H1 (cell line): Measurements from ENCODE around the gene RGS5. TPM values are rescaled to one million over a fixed set of nuclear protein-coding genes. Genes with fewer than 3 reads are reported as not detected.

Experiments
- CTCF ChIA-PET: fragments of 300-600 bp; sonication (Branson Sonifier 250); formaldehyde crosslinking; loops from one replicate; lab custom pipeline; 2021; ENCODE audit not compliant: partially characterized antibody; lab: Charles Lee
- POLR2A ChIA-PET: fragments of 300-600 bp; sonication (Branson Sonifier 250); formaldehyde crosslinking; loops from one replicate; lab custom pipeline; 2021; ENCODE audit warnings: inconsistent platforms; ENCODE audit not compliant: partially characterized antibody; lab: Charles Lee
- DNase-seq, 2 experiments: peaks; one replicate each; pipeline versions ENCODE4 v3.0.0 to v3.0.0-alpha.2; 2010 to 2022; ENCODE audit warnings: low spot score in 2 of 2, low read depth in 1 of 2, mixed read lengths in 1 of 2
- FAIRE-seq: peaks from 2 replicates; lab custom pipeline; 2011; peaks lifted over from hg19 to GRCh38; lab: Jason Lieb, UNC
- H2AFZ ChIP-seq: 2 replicates; pipeline ENCODE4 v1.8.1; 2012; ENCODE audit warnings: low read length, inconsistent platforms
- H2AK5ac ChIP-seq: 2 replicates; pipeline ENCODE4 v1.6.1; 2013; ENCODE audit warnings: low read depth, low read length
- H2BK120ac ChIP-seq: replicated peaks from 2 replicates; pipeline ENCODE3; 2013; ENCODE audit warnings: low read depth, low read length, inconsistent platforms
- H2BK12ac ChIP-seq: 2 replicates; pipeline ENCODE4 v1.6.1; 2013; ENCODE audit warnings: low read depth, low read length
- H2BK15ac ChIP-seq: 2 replicates; pipeline ENCODE4 v1.6.1; 2013; ENCODE audit warnings: low read length
- H2BK20ac ChIP-seq: 2 replicates; pipeline ENCODE4 v1.6.1; 2013; ENCODE audit warnings: low read length
- H2BK5ac ChIP-seq: 2 replicates; pipeline ENCODE4 v1.6.1; 2013; ENCODE audit warnings: low read depth, low read length
- H3K14ac ChIP-seq: 2 replicates; pipeline ENCODE4 v1.6.1; 2013; ENCODE audit warnings: inconsistent platforms; ENCODE audit not compliant: insufficient read length
- H3K18ac ChIP-seq: 2 replicates; pipeline ENCODE4 v1.6.1; 2013; ENCODE audit warnings: low read length; ENCODE audit errors: extremely low read depth
- H3K23ac ChIP-seq: 2 replicates; pipeline ENCODE4 v1.6.1; 2013; ENCODE audit warnings: inconsistent platforms; ENCODE audit not compliant: insufficient read length
- H3K23me2 ChIP-seq: 2 replicates; pipeline ENCODE4 v1.6.1; 2013; ENCODE audit warnings: low read depth, low read length
- H3K27ac ChIP-seq: 2 replicates; pipeline ENCODE4 v1.6.1; 2011; ENCODE audit warnings: low read depth, low read length, inconsistent platforms
- H3K27me3 ChIP-seq, 4 experiments: replicated peaks in 1 of 4; 1 replicate in 1 of 4; 2 replicates in 3 of 4; pipeline versions ENCODE4 v1.6.1 to v1.8.1; 2011 to 2013; ENCODE audit warnings: low read length in 3 of 4, mild to moderate bottlenecking in 3 of 4, inconsistent platforms in 2 of 4, mixed read lengths in 2 of 4, moderate library complexity in 1 of 4; ENCODE audit not compliant: control insufficient read depth in 3 of 4, insufficient read depth in 3 of 4; ENCODE audit errors: extremely low read depth in 1 of 4
- H3K36me3 ChIP-seq, 4 experiments: 2 replicates each; pipeline versions ENCODE4 v1.6.1 to v1.8.1; 2011 to 2013; ENCODE audit warnings: mild to moderate bottlenecking in 4 of 4, low read length in 3 of 4, moderate library complexity in 2 of 4, control low read depth in 1 of 4, inconsistent platforms in 1 of 4; ENCODE audit not compliant: insufficient read depth in 4 of 4, control insufficient read depth in 2 of 4
- H3K4ac ChIP-seq: replicated peaks from 2 replicates; pipeline ENCODE3; 2013; ENCODE audit warnings: low read length, low read depth, mixed read lengths, inconsistent platforms; ENCODE audit not compliant: insufficient read length
- H3K4me1 ChIP-seq, 4 experiments: replicated peaks in 1 of 4; 1 replicate in 1 of 4; 2 replicates in 3 of 4; pipeline versions ENCODE4 v1.6.1 to v1.8.1; 2011 to 2013; ENCODE audit warnings: low read length in 3 of 4, inconsistent platforms in 2 of 4, mixed read lengths in 1 of 4; ENCODE audit not compliant: insufficient read depth in 4 of 4, control insufficient read depth in 3 of 4
- H3K4me2 ChIP-seq, 2 experiments: 2 replicates each; pipeline versions ENCODE4 v1.6.1 to v1.8.1; 2011 to 2013; ENCODE audit warnings: low read depth in 2 of 2, low read length in 2 of 2, control low read depth in 1 of 2, inconsistent platforms in 1 of 2, mild to moderate bottlenecking in 1 of 2; ENCODE audit not compliant: insufficient read depth in 1 of 2
- H3K4me3 ChIP-seq, 4 experiments: fragments of 200-600, 300-600 bp in 1 of 4; sonication (generic), shearing (Covaris generic), sonication (Bioruptor Twin) in 1 of 4; 2 replicates each; pipeline versions ENCODE4 v1.5.1 to v1.8.1; 2011 to 2016; ENCODE audit warnings: low read length in 4 of 4, low read depth in 3 of 4, control low read depth in 2 of 4, inconsistent platforms in 2 of 4, mild to moderate bottlenecking in 2 of 4, mixed read lengths in 1 of 4, moderate library complexity in 1 of 4; ENCODE audit not compliant: insufficient read depth in 2 of 4; ENCODE audit errors: extremely low read depth in 1 of 4
- H3K56ac ChIP-seq: replicated peaks from 2 replicates; pipeline ENCODE3; 2013; ENCODE audit warnings: low read depth, mild to moderate bottlenecking, mixed read lengths, low read length, inconsistent platforms; ENCODE audit not compliant: insufficient read length
- H3K79me1 ChIP-seq: 2 replicates; pipeline ENCODE4 v1.6.1; 2013; ENCODE audit warnings: low read depth, low read length, control low read depth
- H3K79me2 ChIP-seq, 2 experiments: 2 replicates each; pipeline versions ENCODE4 v1.6.1 to v1.8.1; 2012 to 2013; ENCODE audit warnings: low read length in 2 of 2, mild to moderate bottlenecking in 2 of 2, inconsistent platforms in 1 of 2; ENCODE audit not compliant: insufficient read depth in 2 of 2, control insufficient read depth in 1 of 2
- H3K9ac ChIP-seq, 4 experiments: replicated peaks in 1 of 4; 1 replicate in 1 of 4; 2 replicates in 3 of 4; pipeline versions ENCODE4 v1.6.1 to v1.8.1; 2011 to 2013; ENCODE audit warnings: low read depth in 3 of 4, low read length in 3 of 4, control low read depth in 2 of 4, mild to moderate bottlenecking in 2 of 4, moderate library complexity in 2 of 4, inconsistent platforms in 1 of 4; ENCODE audit errors: extremely low read depth in 1 of 4
- H3K9me3 ChIP-seq, 2 experiments: 2 replicates each; pipeline versions ENCODE4 v1.6.1 to v1.8.1; 2012 to 2013; ENCODE audit warnings: mild to moderate bottlenecking in 2 of 2, moderate library complexity in 2 of 2, control low read depth in 1 of 2, inconsistent platforms in 1 of 2, low read depth in 1 of 2, low read length in 1 of 2, mixed read lengths in 1 of 2; ENCODE audit not compliant: insufficient read depth in 2 of 2
- H4K20me1 ChIP-seq, 2 experiments: replicated peaks in 1 of 2; 2 replicates each; pipeline versions ENCODE3 to v1.8.1; 2011 to 2013; ENCODE audit warnings: inconsistent platforms in 2 of 2, low read length in 2 of 2, mild to moderate bottlenecking in 1 of 2; ENCODE audit not compliant: insufficient read depth in 2 of 2, control insufficient read depth in 1 of 2
- H4K5ac ChIP-seq: 2 replicates; pipeline ENCODE4 v1.6.1; 2013; ENCODE audit warnings: low read length, low read depth, mixed read lengths, inconsistent platforms; ENCODE audit not compliant: insufficient read length
- H4K8ac ChIP-seq: 2 replicates; pipeline ENCODE4 v1.8.0; 2013; ENCODE audit warnings: mild to moderate bottlenecking, moderate library complexity, low read length, inconsistent platforms; ENCODE audit not compliant: insufficient read depth; ENCODE audit errors: extremely low read depth
- H4K91ac ChIP-seq: replicated peaks from 2 replicates; pipeline ENCODE3; 2013; ENCODE audit warnings: low read length, mixed read lengths, inconsistent platforms; ENCODE audit not compliant: insufficient read length
- BACH1 ChIP-seq: IDR thresholded peaks from 2 replicates; pipeline ENCODE4 v1.6.1; 2012; ENCODE audit warnings: low read length, improper control_type of control experiment
- GABPA ChIP-seq: IDR thresholded peaks from 2 replicates; pipeline ENCODE4 v1.6.1; 2011; ENCODE audit warnings: mild to moderate bottlenecking, low read length, moderate library complexity, borderline replicate concordance; ENCODE audit not compliant: insufficient read depth
- HDAC2 ChIP-seq, 2 experiments: fragments of 300-600 bp in 1 of 2; sonication (generic) in 1 of 2; IDR thresholded peaks; 2 replicates each; pipeline ENCODE4 v1.6.1; 2011 to 2012; ENCODE audit warnings: low read depth in 2 of 2, low read length in 2 of 2, mild to moderate bottlenecking in 2 of 2, moderate library complexity in 2 of 2, borderline replicate concordance in 1 of 2, inconsistent platforms in 1 of 2
- KDM5A ChIP-seq: fragments of 200-600 bp; IDR thresholded peaks from 2 replicates; pipeline ENCODE4 v1.7.1; 2012; ENCODE audit warnings: mild to moderate bottlenecking, low read length, inconsistent platforms, mixed read lengths
- MAX ChIP-seq: IDR thresholded peaks from 2 replicates; pipeline ENCODE4 v1.6.1; 2012; ENCODE audit warnings: inconsistent platforms
- POLR2AphosphoS5 ChIP-seq: IDR thresholded peaks from 2 replicates; pipeline ENCODE4 v1.6.1; 2011; ENCODE audit warnings: low read depth, low read length
- POU5F1 ChIP-seq: IDR thresholded peaks from 2 replicates; pipeline ENCODE4 v1.6.1; 2011; ENCODE audit warnings: low read depth, mild to moderate bottlenecking, low read length, moderate library complexity
- TAF1 ChIP-seq: IDR thresholded peaks from 2 replicates; pipeline ENCODE4 v1.6.1; 2011; ENCODE audit warnings: mild to moderate bottlenecking, low read depth, low read length
- WGBS, 2 experiments: shearing (Covaris generic) in 1 of 2; methylation state at CpG; one replicate each; pipeline versions ENCODE4 v1.1.6 to v1.1.7; 2013 to 2015; ENCODE audit warnings: low lambda C conversion rate in 2 of 2, mixed read lengths in 2 of 2, inconsistent platforms in 1 of 2, low coverage in 1 of 2, missing lambda C conversion rate in 1 of 2; ENCODE audit not compliant: insufficient replicate concordance in 2 of 2, insufficient coverage in 1 of 2, insufficient read length in 1 of 2; ENCODE audit errors: extremely low coverage in 1 of 2, missing lambda C conversion rate in 1 of 2; 5-methylcytosine and 5-hydroxymethylcytosine counted together
- polyA plus RNA-seq, 7 experiments: library from polyadenylated mRNA; depleted of rRNA in 3 of 7; stranded (reverse) in 5 of 7; unstranded in 2 of 7; fragments of >200 nt in 5 of 7; fragments of 200-250 nt in 2 of 7; gene quantifications; 1 replicate in 5 of 7; 2 replicates in 1 of 7; 4 replicates in 1 of 7; pipeline versions ENCODE4 v1.2.1 to v1.2.3, GENCODE V29; 2011 to 2013; ENCODE audit warnings: missing spikeins in 2 of 7, mixed read lengths in 2 of 7
- total RNA-seq: library from RNA; stranded (reverse); fragmentation: NEBNext Ultra II Directional; extraction: Animal tissue kit (Norgen Biotek cat#: 25700); gene quantifications from 2 replicates; pipeline ENCODE4 v1.2.1, GENCODE V29; 2021
- TF ChIP-seq, protein P1 (sequence below): IDR thresholded peaks from 2 replicates; pipeline ENCODE4 v1.6.1; 2011; ENCODE audit warnings: low read length, improper control_type of control experiment

The RGS5 gene
- total and polyA plus RNA-seq, 2 of the 8 experiments (the other 6 are each of a cell fraction or from before 2014, with no cell fraction given), result 75.5 to 103 TPM

GRCh38 chr1:163124812-163125211 lies 77.9 kb downstream of the RGS5 start:
- Histone ChIP-seq H3K9me3 (no peaks in the 10 kb centered on the region), H3K23ac (no peak overlapping the region), H3K14ac (no peak overlapping the region), H3K79me1 (no peaks in the 10 kb centered on the region), H2AFZ (no peak overlapping the region), H3K27ac (no peak overlapping the region), H3K79me2 (no peaks in the 10 kb centered on the region), H2BK20ac (no peak overlapping the region), H3K4me2 (no peak overlapping the region), H3K4me1 (no peaks in the 10 kb centered on the region), H2BK5ac (no peak overlapping the region), H2BK120ac (no peak overlapping the region), H3K4me3 (no peak overlapping the region), H3K27me3 (no peaks in the 10 kb centered on the region), H4K8ac (no peak overlapping the region), H4K5ac (no peak overlapping the region), H4K91ac (no peak overlapping the region), H3K56ac (no peak overlapping the region), H3K23me2 (no peaks in the 10 kb centered on the region), H2BK12ac (no peak overlapping the region), H2AK5ac (no peak overlapping the region), H3K9ac (no peak overlapping the region), H3K18ac (no peak overlapping the region), H3K36me3 (no peaks in the 10 kb centered on the region), H3K4ac (no peak overlapping the region), H2BK15ac (no peak overlapping the region), H4K20me1 (no peaks in the 10 kb centered on the region)
- WGBS, 2 experiments, result 77% methylated on average over 4 of the region's 4 CpGs; no CpG with 5 or more reads in 1 of the 2 experiments
- DNase-seq (no peak), FAIRE-seq (no peak)
- ChIA-PET POLR2A (no interaction called here), CTCF (no interaction called here)
- TF ChIP-seq MAX (no peak), POLR2AphosphoS5 (no peak), BACH1 (no peak), GABPA (no peak), POU5F1 (no peak), KDM5A (no peak), HDAC2 (IDR thresholded peaks at IDR 0.05; ENCODE audit: borderline replicate concordance in 1 of 2, low read depth in 2 of 2, low read length in 2 of 2) (no peak), TAF1 (no peak)
- TF ChIP-seq, protein P1, sequence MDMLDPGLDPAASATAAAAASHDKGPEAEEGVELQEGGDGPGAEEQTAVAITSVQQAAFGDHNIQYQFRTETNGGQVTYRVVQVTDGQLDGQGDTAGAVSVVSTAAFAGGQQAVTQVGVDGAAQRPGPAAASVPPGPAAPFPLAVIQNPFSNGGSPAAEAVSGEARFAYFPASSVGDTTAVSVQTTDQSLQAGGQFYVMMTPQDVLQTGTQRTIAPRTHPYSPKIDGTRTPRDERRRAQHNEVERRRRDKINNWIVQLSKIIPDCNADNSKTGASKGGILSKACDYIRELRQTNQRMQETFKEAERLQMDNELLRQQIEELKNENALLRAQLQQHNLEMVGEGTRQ, result no peak
